ENCODE measurements around the gene NIM1K.

NIM1K gene

GRCh38 chr5:43288269-43288831 is 96.3 kb downstream of the NIM1K start:
- H3K4me3 ChIP-seq (ENCODE audit: low read depth, low read length), result no peak overlapping the region
- TF ChIP-seq, protein P1, sequence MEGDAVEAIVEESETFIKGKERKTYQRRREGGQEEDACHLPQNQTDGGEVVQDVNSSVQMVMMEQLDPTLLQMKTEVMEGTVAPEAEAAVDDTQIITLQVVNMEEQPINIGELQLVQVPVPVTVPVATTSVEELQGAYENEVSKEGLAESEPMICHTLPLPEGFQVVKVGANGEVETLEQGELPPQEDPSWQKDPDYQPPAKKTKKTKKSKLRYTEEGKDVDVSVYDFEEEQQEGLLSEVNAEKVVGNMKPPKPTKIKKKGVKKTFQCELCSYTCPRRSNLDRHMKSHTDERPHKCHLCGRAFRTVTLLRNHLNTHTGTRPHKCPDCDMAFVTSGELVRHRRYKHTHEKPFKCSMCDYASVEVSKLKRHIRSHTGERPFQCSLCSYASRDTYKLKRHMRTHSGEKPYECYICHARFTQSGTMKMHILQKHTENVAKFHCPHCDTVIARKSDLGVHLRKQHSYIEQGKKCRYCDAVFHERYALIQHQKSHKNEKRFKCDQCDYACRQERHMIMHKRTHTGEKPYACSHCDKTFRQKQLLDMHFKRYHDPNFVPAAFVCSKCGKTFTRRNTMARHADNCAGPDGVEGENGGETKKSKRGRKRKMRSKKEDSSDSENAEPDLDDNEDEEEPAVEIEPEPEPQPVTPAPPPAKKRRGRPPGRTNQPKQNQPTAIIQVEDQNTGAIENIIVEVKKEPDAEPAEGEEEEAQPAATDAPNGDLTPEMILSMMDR (IDR thresholded peaks at IDR 0.05; ENCODE audit: borderline replicate concordance, insufficient read depth, low read depth, low read length), result no peak

GRCh38 chr5:43290726-43291125 is 98.7 kb downstream of the NIM1K start:
- TF ChIP-seq, protein P1 (IDR thresholded peaks at IDR 0.05; ENCODE audit: borderline replicate concordance, insufficient read depth, low read depth, low read length), result no peak
- no peak overlapping the region for H3K4me3 ChIP-seq (ENCODE audit: low read depth, low read length)

DNA sequence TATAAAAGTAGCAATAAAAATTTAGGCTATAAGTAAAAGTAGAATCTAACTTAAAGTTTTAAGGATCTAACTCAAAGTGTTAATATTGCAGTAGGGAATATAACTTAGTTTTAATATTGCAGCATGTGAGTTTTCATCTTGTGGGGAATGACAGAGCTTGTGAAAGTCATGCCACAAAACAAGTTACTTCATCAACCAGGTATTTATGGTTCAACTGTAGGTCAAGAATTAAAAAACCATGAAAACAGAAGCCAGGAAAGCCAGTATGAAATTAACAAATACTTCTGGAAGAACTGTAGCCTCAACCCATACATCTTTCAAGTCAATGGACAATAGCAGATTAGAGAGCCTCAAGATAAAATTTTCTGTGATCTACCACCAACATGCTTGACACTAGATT is 102.2 kb downstream of the NIM1K start:
- TF ChIP-seq, protein P1 (IDR thresholded peaks at IDR 0.05; ENCODE audit: borderline replicate concordance, insufficient read depth, low read depth, low read length), result no peak
- no peak overlapping the region for H3K4me3 ChIP-seq (ENCODE audit: low read depth, low read length)

DNA sequence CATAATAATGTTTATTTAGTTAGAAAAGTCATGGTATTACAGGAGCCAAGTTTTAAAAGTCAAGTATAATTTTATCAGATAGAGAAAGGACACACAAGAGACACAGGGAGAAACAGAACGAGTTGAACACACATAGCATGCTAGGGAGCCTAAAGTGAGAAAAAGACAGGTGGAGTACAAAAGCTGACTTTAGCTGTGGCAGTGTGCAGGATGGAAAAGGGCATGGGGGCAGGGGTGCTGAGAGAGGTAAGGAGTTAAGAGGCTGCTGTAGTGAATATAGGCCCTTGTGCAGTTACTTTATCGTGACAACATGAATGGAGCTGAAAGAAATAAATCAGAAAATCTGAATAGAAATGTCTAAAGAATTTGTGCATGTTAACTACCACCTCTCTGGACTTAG is 103.2 kb downstream of the NIM1K start:
- TF ChIP-seq, protein P1 (IDR thresholded peaks at IDR 0.05; ENCODE audit: borderline replicate concordance, insufficient read depth, low read depth, low read length), result no peak
- H3K4me3 ChIP-seq (ENCODE audit: low read depth, low read length), result no peak overlapping the region

GRCh38 chr5:43296835-43297234 is 104.8 kb downstream of the NIM1K start:
- TF ChIP-seq, protein P1 (IDR thresholded peaks at IDR 0.05; ENCODE audit: borderline replicate concordance, insufficient read depth, low read depth, low read length), result no peak
- no peak overlapping the region for H3K4me3 ChIP-seq (ENCODE audit: low read depth, low read length)

GRCh38 chr5:43298443-43298842 is 106.4 kb downstream of the NIM1K start:
- TF ChIP-seq, protein P1 (IDR thresholded peaks at IDR 0.05; ENCODE audit: borderline replicate concordance, insufficient read depth, low read depth, low read length), result no peak
- no peak overlapping the region for H3K4me3 ChIP-seq (ENCODE audit: low read depth, low read length)

GRCh38 chr5:43300112-43300511 is 108.1 kb downstream of the NIM1K start:
- H3K4me3 ChIP-seq (ENCODE audit: low read depth, low read length), result no peak overlapping the region
- TF ChIP-seq, protein P1 (IDR thresholded peaks at IDR 0.05; ENCODE audit: borderline replicate concordance, insufficient read depth, low read depth, low read length), result no peak

Data from GM12875 (cell line).